GM12878 (cell line): ENCODE measurements around the gene DCPS. TPM values are rescaled to one million over a fixed set of nuclear protein-coding genes. Genes with fewer than 3 reads are reported as not detected.

Experiments
- ATF7 ChIP-seq: fragments of 450-650 bp; IDR thresholded peaks from 2 replicates; pipeline ENCODE4 v1.6.1; 2016; ENCODE audit warnings: low read depth, mild to moderate bottlenecking
- BCL11A ChIP-seq: IDR thresholded peaks from 2 replicates; pipeline ENCODE4 v1.6.1; 2011; ENCODE audit warnings: low read depth, low read length
- EGR1 ChIP-seq, 2 experiments: IDR thresholded peaks; 1 replicate in 1 of 2; 2 replicates in 1 of 2; pipeline ENCODE4 v1.6.1; 2011 to 2012; ENCODE audit warnings: low read depth in 2 of 2, low read length in 2 of 2, borderline replicate concordance in 1 of 2, mild to moderate bottlenecking in 1 of 2, moderate library complexity in 1 of 2
- FOXK2 ChIP-seq: fragments of 450-650 bp; IDR thresholded peaks from 2 replicates; pipeline ENCODE4 v1.6.1; 2017; ENCODE audit warnings: mild to moderate bottlenecking, moderate library complexity
- FOXM1 ChIP-seq: IDR thresholded peaks from 2 replicates; pipeline ENCODE4 v1.6.1; 2012; ENCODE audit warnings: low read depth, mild to moderate bottlenecking, inconsistent platforms, low read length, moderate library complexity
- HDAC2 ChIP-seq: fragments of 200-600 bp; sonication (generic); IDR thresholded peaks from 2 replicates; pipeline ENCODE4 v1.6.1; 2017
- HDAC6 ChIP-seq: fragments of 200-600 bp; sonication (generic); IDR thresholded peaks from one replicate; pipeline ENCODE4 v1.8.0; 2017; ENCODE audit warnings: antibody characterized with exemption; ENCODE audit not compliant: unreplicated experiment
- IRF4 ChIP-seq: IDR thresholded peaks from 2 replicates; pipeline ENCODE4 v1.6.1; 2011; ENCODE audit warnings: low read depth, low read length
- IRF5 ChIP-seq: fragments of 450-650 bp; IDR thresholded peaks from 2 replicates; pipeline ENCODE4 v1.6.1; 2017; ENCODE audit warnings: borderline replicate concordance
- MEF2A ChIP-seq: IDR thresholded peaks from 2 replicates; pipeline ENCODE4 v1.6.1; 2011; ENCODE audit warnings: low read depth, mild to moderate bottlenecking, low read length, moderate library complexity; ENCODE audit not compliant: insufficient read depth
- MYB ChIP-seq: fragments of 150-350 bp; IDR thresholded peaks from 2 replicates; pipeline ENCODE4 v1.6.1; 2014; ENCODE audit warnings: mild to moderate bottlenecking, low read depth, low read length, borderline replicate concordance
- NKRF ChIP-seq: fragments of 450-650 bp; conservative IDR thresholded peaks from 2 replicates; pipeline ENCODE4 v1.6.1; 2017; ENCODE audit warnings: mild to moderate bottlenecking, moderate library complexity
- PAX8 ChIP-seq: fragments of 450-650 bp; IDR thresholded peaks from 2 replicates; pipeline ENCODE4 v1.6.1; 2017; ENCODE audit warnings: mild to moderate bottlenecking, moderate library complexity
- RAD51 ChIP-seq: fragments of 450-650 bp; IDR thresholded peaks from 2 replicates; pipeline ENCODE4 v1.6.1; 2016; ENCODE audit warnings: moderate library complexity, mild to moderate bottlenecking, inconsistent platforms
- SP1 ChIP-seq: IDR thresholded peaks from one replicate; pipeline ENCODE4 v1.6.1; 2011; ENCODE audit warnings: low read depth, low read length
- TBL1XR1 ChIP-seq: IDR thresholded peaks from 2 replicates; pipeline ENCODE4 v1.6.1; 2012; ENCODE audit warnings: low read depth, low read length, improper control_type of control experiment
- ZNF207 ChIP-seq: fragments of 450-650 bp; IDR thresholded peaks from 2 replicates; pipeline ENCODE4 v1.6.1; 2014; ENCODE audit warnings: antibody characterized with exemption, mild to moderate bottlenecking, borderline replicate concordance
- ZNF274 ChIP-seq: IDR thresholded peaks from one replicate; pipeline ENCODE4 v1.8.0; 2011; ENCODE audit not compliant: insufficient read length, insufficient read depth
- polyA plus RNA-seq, 11 experiments: library from polyadenylated mRNA; depleted of rRNA in 4 of 11; unstranded in 6 of 11; stranded (reverse) in 5 of 11; fragments of >200 nt; fragmentation: Nextera tagmentation in 4 of 11; fragmentation: Illumina TruSeq in 1 of 11; extraction: Ambion mirVana in 4 of 11; extraction: Trizol in 1 of 11; gene quantifications; 1 replicate in 1 of 11; 2 replicates in 10 of 11; pipeline versions ENCODE4 v1.2.1 to v1.2.3, GENCODE V29; 2011 to 2016; ENCODE audit warnings: inconsistent platforms in 2 of 11, missing spikeins in 2 of 11, low read depth in 1 of 11
- total RNA-seq, 4 experiments: library from RNA; depleted of rRNA in 3 of 4; stranded (reverse); fragments of >200 nt in 3 of 4; fragmentation: Illumina TruSeq in 1 of 4; extraction: Trizol in 1 of 4; gene quantifications; 2 replicates each; pipeline versions ENCODE4 v1.2.1 to v1.2.3, GENCODE V29; 2013 to 2021
- TF ChIP-seq, protein P1 (sequence below): fragments of 450-650 bp; IDR thresholded peaks from 2 replicates; pipeline ENCODE4 v1.6.1; 2018; ENCODE audit warnings: borderline replicate concordance, mild to moderate bottlenecking; ENCODE audit not compliant: partially characterized antibody
- TF ChIP-seq, protein P2 (sequence below): IDR thresholded peaks from 2 replicates; pipeline ENCODE4 v1.6.1; 2011; ENCODE audit warnings: mild to moderate bottlenecking, low read depth, low read length, moderate library complexity; ENCODE audit not compliant: insufficient replicate concordance
- TF ChIP-seq, protein P3 (sequence below): IDR thresholded peaks from 2 replicates; pipeline ENCODE4 v1.6.1; 2012; ENCODE audit warnings: low read length, inconsistent platforms

DCPS gene
- total and polyA plus RNA-seq, 10 of the 15 experiments (the other 5 are each of a cell fraction or from before 2014, with no cell fraction given): 23.5 to 101 (median 67.4) TPM

DNA sequence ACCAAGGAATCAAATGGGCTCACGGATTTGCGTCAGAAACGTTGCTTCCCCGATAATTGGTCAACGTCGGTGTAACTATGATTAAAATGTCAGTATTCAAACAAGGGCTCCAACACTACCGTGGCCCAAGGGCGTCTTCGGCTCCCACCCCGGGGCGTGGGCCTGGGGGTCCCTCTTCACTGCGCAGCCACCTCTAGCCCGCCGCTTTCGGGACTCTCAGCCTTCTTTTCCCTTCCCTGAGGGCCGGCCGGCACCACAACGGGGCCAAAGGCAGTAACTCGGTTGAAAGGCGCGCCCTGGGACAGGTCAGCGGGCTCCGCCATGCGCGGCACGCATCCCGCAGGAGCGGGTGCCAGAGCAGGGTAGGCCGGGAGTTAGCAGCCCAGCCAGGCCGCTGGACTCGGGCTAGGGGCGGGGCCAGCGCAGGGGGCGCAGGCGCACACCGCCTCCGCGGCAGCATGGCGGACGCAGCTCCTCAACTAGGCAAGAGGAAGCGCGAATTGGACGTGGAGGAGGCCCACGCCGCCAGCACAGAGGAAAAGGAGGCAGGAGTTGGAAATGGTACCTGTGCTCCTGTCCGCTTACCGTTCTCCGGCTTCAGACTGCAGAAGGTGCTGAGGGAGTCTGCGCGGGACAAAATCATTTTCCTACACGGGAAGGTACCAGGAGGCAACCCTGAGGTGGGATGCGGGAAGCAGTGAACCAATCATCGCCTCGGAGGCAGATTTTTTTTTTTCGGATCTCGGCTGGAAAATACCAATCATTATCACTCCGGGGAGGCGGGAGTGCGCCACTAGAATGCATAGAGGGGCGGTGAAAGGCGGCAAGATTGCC lies at the start of gene DCPS (continued):
- TF ChIP-seq IRF5: no peak
- peak; percentile 33; the same call in 1 of the 2 replicates for TF ChIP-seq ATF7
- peak; percentile 16 for TF ChIP-seq SP1
- TF ChIP-seq, protein P1, sequence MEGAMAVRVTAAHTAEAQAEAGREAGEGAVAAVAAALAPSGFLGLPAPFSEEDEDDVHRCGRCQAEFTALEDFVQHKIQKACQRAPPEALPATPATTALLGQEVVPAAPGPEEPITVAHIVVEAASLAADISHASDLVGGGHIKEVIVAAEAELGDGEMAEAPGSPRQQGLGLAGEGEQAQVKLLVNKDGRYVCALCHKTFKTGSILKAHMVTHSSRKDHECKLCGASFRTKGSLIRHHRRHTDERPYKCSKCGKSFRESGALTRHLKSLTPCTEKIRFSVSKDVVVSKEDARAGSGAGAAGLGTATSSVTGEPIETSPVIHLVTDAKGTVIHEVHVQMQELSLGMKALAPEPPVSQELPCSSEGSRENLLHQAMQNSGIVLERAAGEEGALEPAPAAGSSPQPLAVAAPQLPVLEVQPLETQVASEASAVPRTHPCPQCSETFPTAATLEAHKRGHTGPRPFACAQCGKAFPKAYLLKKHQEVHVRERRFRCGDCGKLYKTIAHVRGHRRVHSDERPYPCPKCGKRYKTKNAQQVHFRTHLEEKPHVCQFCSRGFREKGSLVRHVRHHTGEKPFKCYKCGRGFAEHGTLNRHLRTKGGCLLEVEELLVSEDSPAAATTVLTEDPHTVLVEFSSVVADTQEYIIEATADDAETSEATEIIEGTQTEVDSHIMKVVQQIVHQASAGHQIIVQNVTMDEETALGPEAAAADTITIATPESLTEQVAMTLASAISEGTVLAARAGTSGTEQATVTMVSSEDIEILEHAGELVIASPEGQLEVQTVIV: no peak
- peak; percentile 75; the same call in 1 of the 2 replicates for TF ChIP-seq NKRF
- 0 out of 2 replicates have a peak, but pooled peaks have one; percentile 26 for TF ChIP-seq TBL1XR1
- TF ChIP-seq RAD51: no peak
- TF ChIP-seq, protein P2, sequence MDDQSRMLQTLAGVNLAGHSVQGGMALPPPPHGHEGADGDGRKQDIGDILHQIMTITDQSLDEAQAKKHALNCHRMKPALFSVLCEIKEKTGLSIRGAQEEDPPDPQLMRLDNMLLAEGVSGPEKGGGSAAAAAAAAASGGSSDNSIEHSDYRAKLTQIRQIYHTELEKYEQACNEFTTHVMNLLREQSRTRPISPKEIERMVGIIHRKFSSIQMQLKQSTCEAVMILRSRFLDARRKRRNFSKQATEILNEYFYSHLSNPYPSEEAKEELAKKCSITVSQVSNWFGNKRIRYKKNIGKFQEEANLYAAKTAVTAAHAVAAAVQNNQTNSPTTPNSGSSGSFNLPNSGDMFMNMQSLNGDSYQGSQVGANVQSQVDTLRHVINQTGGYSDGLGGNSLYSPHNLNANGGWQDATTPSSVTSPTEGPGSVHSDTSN: no peak
- TF ChIP-seq, protein P3, sequence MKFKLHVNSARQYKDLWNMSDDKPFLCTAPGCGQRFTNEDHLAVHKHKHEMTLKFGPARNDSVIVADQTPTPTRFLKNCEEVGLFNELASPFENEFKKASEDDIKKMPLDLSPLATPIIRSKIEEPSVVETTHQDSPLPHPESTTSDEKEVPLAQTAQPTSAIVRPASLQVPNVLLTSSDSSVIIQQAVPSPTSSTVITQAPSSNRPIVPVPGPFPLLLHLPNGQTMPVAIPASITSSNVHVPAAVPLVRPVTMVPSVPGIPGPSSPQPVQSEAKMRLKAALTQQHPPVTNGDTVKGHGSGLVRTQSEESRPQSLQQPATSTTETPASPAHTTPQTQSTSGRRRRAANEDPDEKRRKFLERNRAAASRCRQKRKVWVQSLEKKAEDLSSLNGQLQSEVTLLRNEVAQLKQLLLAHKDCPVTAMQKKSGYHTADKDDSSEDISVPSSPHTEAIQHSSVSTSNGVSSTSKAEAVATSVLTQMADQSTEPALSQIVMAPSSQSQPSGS: no peak
- TF ChIP-seq HDAC2: no peak
- no peak for TF ChIP-seq ZNF274
- peak; percentile 88 for TF ChIP-seq ZNF207
- no peak for TF ChIP-seq MYB
- 0 out of 2 replicates have a peak, but pooled peaks have one; percentile 12 for TF ChIP-seq BCL11A
- 0 out of 2 replicates have a peak, but pooled peaks have one; percentile 6 for TF ChIP-seq IRF4
- no peak for TF ChIP-seq PAX8
- TF ChIP-seq EGR1 (IDR thresholded peaks at IDR 0.05; ENCODE audit: borderline replicate concordance in 1 of 2, low read depth in 2 of 2, low read length in 2 of 2): peak in 1 of 2 experiments; percentile 7; a peak in 1 of 3 replicates
- TF ChIP-seq FOXK2: no peak
- no peak for TF ChIP-seq HDAC6
- TF ChIP-seq FOXM1: no peak
- TF ChIP-seq MEF2A: no peak
